Smooth muscle cell (in vitro differentiated cells): ENCODE results near the gene PRSS48. TPM values are rescaled to one million over a fixed set of nuclear protein-coding genes. Genes with fewer than 3 reads are reported as not detected.

Source experiments
- DNase-seq: peaks from one replicate; lab custom pipeline; 2025; ENCODE audit not compliant: unreplicated experiment; lab: John Stamatoyannopoulos, UW
- H2AFZ ChIP-seq: fragments of 200-600 bp; sonication (generic); 2 replicates; pipeline ENCODE4 v1.6.0; 2016; ENCODE audit warnings: antibody characterized with exemption, low read depth, mild to moderate bottlenecking
- H3F3A ChIP-seq: fragments of 200-600 bp; sonication (generic); 2 replicates; pipeline ENCODE4 v1.6.0; 2017; ENCODE audit warnings: antibody characterized with exemption, low read depth
- H3K27ac ChIP-seq: fragments of 200-600 bp; sonication (generic); 2 replicates; pipeline ENCODE4 v1.5.1; 2016; ENCODE audit warnings: low read depth, mild to moderate bottlenecking
- H3K27me3 ChIP-seq: fragments of 200-600 bp; sonication (generic); 2 replicates; pipeline ENCODE4 v1.6.1; 2016; ENCODE audit warnings: low read depth, mild to moderate bottlenecking
- H3K36me3 ChIP-seq: fragments of 200-600 bp; sonication (generic); 2 replicates; pipeline ENCODE4 v1.5.1; 2016; ENCODE audit warnings: low read depth
- H3K4me1 ChIP-seq: fragments of 200-600 bp; sonication (generic); 2 replicates; pipeline ENCODE4 v1.5.1; 2016; ENCODE audit warnings: low read depth
- H3K4me2 ChIP-seq: fragments of 200-600 bp; sonication (generic); 2 replicates; pipeline ENCODE4 v1.6.0; 2016; ENCODE audit warnings: mild to moderate bottlenecking
- H3K4me3 ChIP-seq: fragments of 200-600 bp; sonication (generic); 2 replicates; pipeline ENCODE4 v1.5.1; 2016; ENCODE audit warnings: mild to moderate bottlenecking
- H3K79me2 ChIP-seq: fragments of 200-600 bp; sonication (generic); 2 replicates; pipeline ENCODE4 v1.6.0; 2016; ENCODE audit warnings: low read depth, mild to moderate bottlenecking
- H3K9ac ChIP-seq: fragments of 200-600 bp; sonication (generic); 2 replicates; pipeline ENCODE4 v1.6.0; 2016; ENCODE audit warnings: low read depth
- H3K9me3 ChIP-seq: fragments of 200-600 bp; sonication (generic); replicated peaks from 2 replicates; pipeline ENCODE4 v1.5.1; 2016; ENCODE audit warnings: low read depth
- H4K20me1 ChIP-seq: fragments of 200-600 bp; sonication (generic); 2 replicates; pipeline ENCODE4 v1.6.0; 2016; ENCODE audit warnings: low read depth
- CTCF ChIP-seq: fragments of 200-600 bp; sonication (generic); IDR thresholded peaks from 2 replicates; pipeline ENCODE4 v1.5.1; 2017; ENCODE audit warnings: borderline replicate concordance, mild to moderate bottlenecking, antibody characterized with exemption; ENCODE audit not compliant: insufficient read depth, poor library complexity, severe bottlenecking
- WGBS: methylation state at CpG from one replicate; pipeline ENCODE4 v1.1.7; 2016; ENCODE audit warnings: low lambda C conversion rate; 5-methylcytosine and 5-hydroxymethylcytosine counted together
- polyA plus RNA-seq: library from polyadenylated mRNA; unstranded; fragments of >200 nt; fragmentation: Nextera tagmentation; extraction: Ambion mirVana; gene quantifications from 2 replicates; pipeline ENCODE4 v1.2.1, GENCODE V29; 2016
- total RNA-seq: library from RNA; depleted of rRNA; stranded (reverse); fragments of >200 nt; gene quantifications from 2 replicates; pipeline ENCODE4 v1.2.3, GENCODE V29; 2014

PRSS48 gene
- total and polyA plus RNA-seq, 2 experiments from 2014 or later = not detected

- Histone ChIP-seq H2AFZ (no peak overlapping the region), H3K4me1 (peaks cover 7% of the 10 kb centered on the region), H3K4me2 (no peak overlapping the region), H3F3A (no peaks in the 10 kb centered on the region), H3K79me2 (peaks cover 26% of the 10 kb centered on the region), H4K20me1 (no peaks in the 10 kb centered on the region), H3K36me3 (no peaks in the 10 kb centered on the region), H3K4me3 (no peak overlapping the region), H3K9me3 (no peaks in the 10 kb centered on the region), H3K9ac (no peak overlapping the region), H3K27ac (peak overlapping the region; percentile 52), H3K27me3 (no peaks in the 10 kb centered on the region)
- TF ChIP-seq CTCF = no peak
- WGBS = 89% methylated on average over 2 of the region's 2 CpGs
- DNase-seq = no peak
These were observed 38.4 kb downstream of the PRSS48 start for GRCh38 chr4:151315212-151315886.

DNA sequence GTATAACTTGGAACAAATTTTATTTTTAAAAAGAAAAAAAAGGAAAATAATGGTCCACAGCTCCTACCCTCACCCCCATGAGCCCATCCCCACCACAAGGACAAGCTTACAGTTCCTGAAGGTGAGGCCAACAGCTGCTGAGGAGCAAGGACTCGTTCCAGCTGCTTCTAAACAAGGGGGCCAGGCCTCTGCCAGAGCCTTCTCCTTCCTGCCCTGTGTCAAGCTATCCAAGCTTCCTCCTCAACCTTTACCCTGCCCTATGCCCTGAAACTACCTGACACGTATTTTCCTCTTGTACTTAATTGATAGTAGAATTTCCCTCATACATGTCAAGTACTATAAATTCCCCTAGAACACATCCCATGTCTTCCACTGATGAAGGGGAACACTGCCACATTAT is 39.7 kb downstream of the PRSS48 start:
- H3K9ac ChIP-seq = no peak overlapping the region
- H3F3A ChIP-seq = no peaks in the 10 kb centered on the region
- no peaks in the 10 kb centered on the region for H3K9me3 ChIP-seq
- no peak overlapping the region for H3K27ac ChIP-seq
- no peaks in the 10 kb centered on the region for H3K27me3 ChIP-seq
- H3K4me3 ChIP-seq = no peak overlapping the region
- WGBS = 82% methylated on average over 2 of the region's 2 CpGs
- H3K79me2 ChIP-seq = peaks cover 34% of the 10 kb centered on the region
- no peak for TF ChIP-seq CTCF
- H4K20me1 ChIP-seq = no peaks in the 10 kb centered on the region
- DNase-seq = no peak
- H3K4me1 ChIP-seq = peaks cover 7% of the 10 kb centered on the region
- no peak overlapping the region for H3K4me2 ChIP-seq
- no peak overlapping the region for H2AFZ ChIP-seq
- H3K36me3 ChIP-seq = no peaks in the 10 kb centered on the region

- Histone ChIP-seq H3K9me3 (no peaks in the 10 kb centered on the region), H2AFZ (no peak overlapping the region), H3K79me2 (peaks cover 34% of the 10 kb centered on the region), H3K27me3 (no peaks in the 10 kb centered on the region), H3K4me1 (peaks cover 15% of the 10 kb centered on the region), H3K9ac (no peak overlapping the region), H3K4me3 (no peak overlapping the region), H3K27ac (no peak overlapping the region), H4K20me1 (no peaks in the 10 kb centered on the region), H3F3A (peaks cover 6% of the 10 kb centered on the region), H3K36me3 (no peaks in the 10 kb centered on the region), H3K4me2 (no peak overlapping the region)
- no peak for TF ChIP-seq CTCF
- 100% methylated on average over 1 of the region's 1 CpG for WGBS
- no peak for DNase-seq
These were observed 41.5 kb downstream of the PRSS48 start for GRCh38 chr4:151318307-151319006.
